Liver (tissue), 9 donors: ENCODE measurements around the gene GHR. TPM values are rescaled to one million over a fixed set of nuclear protein-coding genes. Genes with fewer than 3 reads are reported as not detected.

ENCODE experiments used
- DNase-seq: peaks from one replicate; pipeline ENCODE4 v3.0.0-alpha.2; 2017; ENCODE audit warnings: low spot score
- H3K27ac ChIP-seq, 2 donors: one replicate each; pipeline ENCODE4 v1.7.0; 2013; ENCODE audit warnings: inconsistent platforms in 2 of 2, low read length in 2 of 2, control low read depth in 1 of 2, low read depth in 1 of 2, mild to moderate bottlenecking in 1 of 2
- H3K27me3 ChIP-seq, 4 donors: one replicate each; pipeline versions ENCODE4 v1.6.1 to v1.7.0; 2013; ENCODE audit warnings: low read length in 3 of 4, inconsistent platforms in 1 of 4, mild to moderate bottlenecking in 1 of 4, moderate library complexity in 1 of 4; ENCODE audit not compliant: control insufficient read depth in 4 of 4, insufficient read depth in 4 of 4
- H3K36me3 ChIP-seq, 4 donors: one replicate each; pipeline versions ENCODE4 v1.6.1 to v1.7.0; 2013; ENCODE audit warnings: low read length in 3 of 4, mild to moderate bottlenecking in 3 of 4, low read depth in 1 of 4, moderate library complexity in 1 of 4; ENCODE audit not compliant: control insufficient read depth in 4 of 4, insufficient read depth in 3 of 4
- H3K4me1 ChIP-seq, 4 donors: one replicate each; pipeline versions ENCODE4 v1.6.1 to v1.7.0; 2013; ENCODE audit warnings: low read length in 3 of 4, mild to moderate bottlenecking in 3 of 4, moderate library complexity in 1 of 4; ENCODE audit not compliant: control insufficient read depth in 4 of 4, insufficient read depth in 4 of 4
- H3K4me3 ChIP-seq, 3 donors: one replicate each; pipeline versions ENCODE4 v1.6.1 to v1.7.0; 2013; ENCODE audit warnings: low read length in 3 of 3, control low read depth in 1 of 3, low read depth in 1 of 3, mild to moderate bottlenecking in 1 of 3
- H3K9ac ChIP-seq, 2 donors: one replicate each; pipeline ENCODE4 v1.7.0; 2013; ENCODE audit warnings: low read length in 2 of 2, mild to moderate bottlenecking in 2 of 2, moderate library complexity in 2 of 2, control low read depth in 1 of 2, low read depth in 1 of 2
- H3K9me3 ChIP-seq, 4 donors: one replicate each; pipeline versions ENCODE4 v1.6.1 to v1.7.0; 2013; ENCODE audit warnings: low read length in 3 of 4; ENCODE audit not compliant: control insufficient read depth in 4 of 4
- CTCF ChIP-seq: fragments of 150-350 bp; IDR thresholded peaks from 2 replicates; pipeline ENCODE4 v1.5.1; 2017; ENCODE audit warnings: improper control_type of control experiment, low read depth, low read length; ENCODE audit not compliant: missing input control
- FOXA1 ChIP-seq: IDR thresholded peaks from 2 replicates; pipeline ENCODE4 v1.6.1; 2016; ENCODE audit warnings: antibody characterized with exemption
- FOXA2 ChIP-seq: IDR thresholded peaks from 2 replicates; pipeline ENCODE4 v1.6.1; 2016; ENCODE audit warnings: antibody characterized with exemption
- HNF4A ChIP-seq, 2 donors: conservative IDR thresholded peaks; 2 replicates each; pipeline ENCODE4 v1.6.1; 2016; ENCODE audit warnings: antibody characterized with exemption in 2 of 2, mild to moderate bottlenecking in 2 of 2
- JUND ChIP-seq, 2 donors: IDR thresholded peaks; 2 replicates each; pipeline ENCODE4 v1.6.1; 2016; ENCODE audit warnings: antibody characterized with exemption in 2 of 2
- NR2F2 ChIP-seq: IDR thresholded peaks from 2 replicates; pipeline ENCODE4 v1.6.1; 2016; ENCODE audit warnings: antibody characterized with exemption
- RAD21 ChIP-seq, 2 donors: IDR thresholded peaks; 2 replicates each; pipeline ENCODE4 v1.6.1; 2016; ENCODE audit warnings: antibody characterized with exemption in 2 of 2, mild to moderate bottlenecking in 2 of 2
- RXRA ChIP-seq, 2 donors: IDR thresholded peaks; 2 replicates each; pipeline ENCODE4 v1.6.1; 2017 to 2018; ENCODE audit warnings: antibody characterized with exemption in 2 of 2, mild to moderate bottlenecking in 1 of 2
- SP1 ChIP-seq: IDR thresholded peaks from 2 replicates; pipeline ENCODE4 v1.6.1; 2018; ENCODE audit warnings: antibody characterized with exemption, mild to moderate bottlenecking
- TAF1 ChIP-seq: conservative IDR thresholded peaks from 2 replicates; pipeline ENCODE4 v1.6.1; 2016; ENCODE audit warnings: antibody characterized with exemption, mild to moderate bottlenecking
- YY1 ChIP-seq: IDR thresholded peaks from 2 replicates; pipeline ENCODE4 v1.6.1; 2016; ENCODE audit warnings: antibody characterized with exemption, mild to moderate bottlenecking
- WGBS: extraction: QIAGEN DNeasy Blood & Tissue Kit; methylation state at CpG from one replicate; pipeline ENCODE4 v1.1.7; 2013; 5-methylcytosine and 5-hydroxymethylcytosine counted together
- polyA plus RNA-seq, 2 donors: library from polyadenylated mRNA; stranded (reverse) in 1 of 2; unstranded in 1 of 2; fragments of 200-250 nt in 1 of 2; fragments of >200 nt in 1 of 2; fragmentation: Nextera tagmentation in 1 of 2; extraction: Ambion mirVana in 1 of 2; gene quantifications; one replicate each; pipeline versions ENCODE4 v1.2.1 to v1.2.3, GENCODE V29; 2013 to 2015
- total RNA-seq, 2 donors: library from RNA; depleted of rRNA; stranded (reverse); fragments of >200 nt; gene quantifications; one replicate each; pipeline ENCODE4 v1.2.3, GENCODE V29; 2014
- TF ChIP-seq, protein P1 (sequence below): IDR thresholded peaks from 2 replicates; pipeline ENCODE4 v1.6.1; 2016; ENCODE audit warnings: antibody characterized with exemption
- TF ChIP-seq, protein P2 (sequence below): IDR thresholded peaks from 2 replicates; pipeline ENCODE4 v1.6.1; 2016; ENCODE audit warnings: antibody characterized with exemption
- TF ChIP-seq, protein P3 (sequence below): IDR thresholded peaks from 2 replicates; pipeline ENCODE4 v1.6.1; 2016; ENCODE audit warnings: antibody characterized with exemption
- donor health status: healthy.
- donor health status: healthy.
- donor health status: healthy.
- donor health status: healthy.
- donor health status: healthy.

The GHR gene
- total and polyA plus RNA-seq, 4 donors, result 6.6 to 104 (median 20.9) TPM

DNA sequence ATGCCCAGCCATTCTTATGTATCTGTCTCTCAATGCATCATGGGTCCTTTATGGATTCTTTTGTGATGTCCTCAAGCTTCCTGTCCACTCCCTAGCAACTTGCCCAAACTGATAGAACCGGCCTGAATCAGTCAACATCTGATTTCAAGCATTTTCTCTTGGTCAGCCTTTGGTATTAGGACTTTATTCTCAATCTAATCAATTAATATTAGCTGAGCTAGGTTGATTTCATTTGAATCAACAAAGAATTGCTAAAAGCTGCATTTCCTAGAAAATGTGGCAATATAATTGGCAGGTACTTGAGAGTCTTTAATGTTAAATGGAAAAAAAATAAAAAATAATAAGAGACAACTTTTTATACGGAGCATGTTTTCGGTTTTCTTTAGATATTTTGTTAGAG, 121.8 kb downstream of the GHR start:
- DNase-seq, result no peak
- no peaks in the 10 kb centered on the region for H3K36me3 ChIP-seq
- no peak overlapping the region for H3K4me3 ChIP-seq
- peaks cover 3 to 41% (median 10%) of the 10 kb centered on the region in 4 donors for H3K4me1 ChIP-seq
- H3K9me3 ChIP-seq, result no peaks in the 10 kb centered on the region
- TF ChIP-seq RXRA (IDR thresholded peaks at IDR 0.05) (peak in 1 of 2 donors; percentile 31), FOXA2 (no peak), YY1 (peak; percentile 25), HNF4A (conservative IDR thresholded peaks at IDR 0.05) (peak; percentile 37 to 71), CTCF (no peak), NR2F2 (no peak), SP1 (peak; percentile 53), FOXA1 (no peak), RAD21 (IDR thresholded peaks at IDR 0.05) (no peak), TAF1 (no peak)
- TF ChIP-seq, protein P1, sequence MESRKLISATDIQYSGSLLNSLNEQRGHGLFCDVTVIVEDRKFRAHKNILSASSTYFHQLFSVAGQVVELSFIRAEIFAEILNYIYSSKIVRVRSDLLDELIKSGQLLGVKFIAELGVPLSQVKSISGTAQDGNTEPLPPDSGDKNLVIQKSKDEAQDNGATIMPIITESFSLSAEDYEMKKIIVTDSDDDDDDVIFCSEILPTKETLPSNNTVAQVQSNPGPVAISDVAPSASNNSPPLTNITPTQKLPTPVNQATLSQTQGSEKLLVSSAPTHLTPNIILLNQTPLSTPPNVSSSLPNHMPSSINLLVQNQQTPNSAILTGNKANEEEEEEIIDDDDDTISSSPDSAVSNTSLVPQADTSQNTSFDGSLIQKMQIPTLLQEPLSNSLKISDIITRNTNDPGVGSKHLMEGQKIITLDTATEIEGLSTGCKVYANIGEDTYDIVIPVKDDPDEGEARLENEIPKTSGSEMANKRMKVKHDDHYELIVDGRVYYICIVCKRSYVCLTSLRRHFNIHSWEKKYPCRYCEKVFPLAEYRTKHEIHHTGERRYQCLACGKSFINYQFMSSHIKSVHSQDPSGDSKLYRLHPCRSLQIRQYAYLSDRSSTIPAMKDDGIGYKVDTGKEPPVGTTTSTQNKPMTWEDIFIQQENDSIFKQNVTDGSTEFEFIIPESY, result no peak
- TF ChIP-seq, protein P2, sequence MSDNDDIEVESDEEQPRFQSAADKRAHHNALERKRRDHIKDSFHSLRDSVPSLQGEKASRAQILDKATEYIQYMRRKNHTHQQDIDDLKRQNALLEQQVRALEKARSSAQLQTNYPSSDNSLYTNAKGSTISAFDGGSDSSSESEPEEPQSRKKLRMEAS, result no peak
- peak overlapping the region in 1 of 2 donors; percentile 65 for H3K9ac ChIP-seq
- 38% methylated on average over 3 of the region's 3 CpGs for WGBS
- no peaks in the 10 kb centered on the region for H3K27me3 ChIP-seq
- H3K27ac ChIP-seq, result peak overlapping the region; percentile 70 to 84

DNA sequence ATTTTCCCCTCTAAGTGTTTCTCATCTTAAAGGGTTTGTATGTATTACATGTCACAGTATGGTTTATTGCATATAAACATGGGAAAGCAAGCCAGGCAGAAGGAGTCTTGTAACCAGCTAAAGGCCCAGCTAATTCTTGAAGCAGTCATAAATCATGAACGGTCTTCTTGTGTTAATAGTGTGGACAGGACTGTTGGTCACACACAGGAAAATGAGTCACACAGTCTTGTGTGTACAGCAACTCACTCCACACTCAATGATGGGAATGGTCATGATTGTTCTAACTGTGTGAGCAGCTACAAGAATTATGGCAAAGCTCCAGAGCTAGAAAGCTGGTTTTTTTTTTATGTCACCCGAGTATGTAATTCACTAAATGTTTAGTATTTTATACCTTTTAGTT, 123.9 kb downstream of the GHR start:
- TF ChIP-seq, protein P1, result no peak
- TF ChIP-seq TAF1 (no peak), JUND (IDR thresholded peaks at IDR 0.05) (no peak), FOXA1 (no peak), FOXA2 (no peak), NR2F2 (no peak)
- TF ChIP-seq, protein P3, sequence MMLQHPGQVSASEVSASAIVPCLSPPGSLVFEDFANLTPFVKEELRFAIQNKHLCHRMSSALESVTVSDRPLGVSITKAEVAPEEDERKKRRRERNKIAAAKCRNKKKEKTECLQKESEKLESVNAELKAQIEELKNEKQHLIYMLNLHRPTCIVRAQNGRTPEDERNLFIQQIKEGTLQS, result no peak

More for the DNA sequence above, 123.9 kb downstream of the GHR start:
- Histone ChIP-seq H3K4me3 (no peak overlapping the region), H3K27me3 (no peaks in the 10 kb centered on the region), H3K9me3 (no peaks in the 10 kb centered on the region), H3K36me3 (no peaks in the 10 kb centered on the region), H3K27ac (peak overlapping the region; percentile 70), H3K4me1 (peaks cover 9 to 54% (median 14%) of the 10 kb centered on the region in 4 donors), H3K9ac (no peak overlapping the region)
- WGBS, result 56% methylated on average over 2 of the region's 2 CpGs
- no peak for DNase-seq
